ENCODE data around the gene CDH23. TPM values are rescaled to one million over a fixed set of nuclear protein-coding genes. Genes with fewer than 3 reads are reported as not detected.

Gene CDH23
- total RNA-seq, 1 donor from 2014 or later: 20.1 TPM

DNA sequence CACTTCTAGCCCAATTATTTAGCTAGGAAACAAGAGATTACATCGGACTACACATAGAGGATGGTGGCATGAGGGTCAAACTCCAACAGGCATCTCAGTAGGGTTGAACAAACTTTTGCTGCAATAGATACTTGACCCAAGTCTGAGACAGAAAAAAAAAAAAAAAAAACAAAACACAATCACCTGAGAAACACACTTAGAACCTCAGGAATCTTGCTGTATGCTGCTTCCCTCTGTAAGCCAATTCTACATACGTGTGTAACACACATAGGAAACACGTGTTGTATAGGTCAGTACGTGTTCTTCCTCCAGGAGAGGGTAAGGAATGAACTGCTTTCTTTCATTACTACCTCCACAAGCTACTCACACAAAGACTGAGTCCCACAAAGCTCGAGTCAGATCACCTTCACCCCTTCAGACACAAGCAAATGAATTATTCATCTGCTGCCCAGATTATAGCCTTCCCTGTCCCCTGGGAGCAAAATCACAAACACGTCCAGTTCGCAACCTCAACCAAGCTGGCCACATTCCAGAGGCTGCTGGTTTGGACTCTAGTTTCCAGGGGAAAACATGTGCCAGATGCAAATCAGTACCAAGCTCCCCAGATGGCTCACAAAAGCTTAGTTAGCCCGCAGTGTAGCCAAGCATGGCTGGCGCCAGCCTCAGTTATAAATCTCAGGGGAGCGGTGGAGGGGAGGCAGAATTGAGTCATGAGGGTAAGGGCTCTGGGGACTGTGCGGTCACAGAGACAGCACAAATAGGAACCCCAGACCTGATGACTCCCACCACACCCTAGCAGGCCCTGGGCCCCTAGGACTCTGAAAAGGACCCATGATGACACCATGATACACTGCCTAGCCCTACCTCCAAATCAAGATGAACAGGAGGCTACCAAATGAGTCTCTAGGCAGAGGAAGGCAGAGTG lies 439.2 kb downstream of the CDH23 start:
- peak; percentile 81 for DNase-seq (ENCODE audit: low spot score)
- peak; percentile 56 for ATAC-seq
- intact Hi-C loops (cut with DNase I): no loop called here

DNA sequence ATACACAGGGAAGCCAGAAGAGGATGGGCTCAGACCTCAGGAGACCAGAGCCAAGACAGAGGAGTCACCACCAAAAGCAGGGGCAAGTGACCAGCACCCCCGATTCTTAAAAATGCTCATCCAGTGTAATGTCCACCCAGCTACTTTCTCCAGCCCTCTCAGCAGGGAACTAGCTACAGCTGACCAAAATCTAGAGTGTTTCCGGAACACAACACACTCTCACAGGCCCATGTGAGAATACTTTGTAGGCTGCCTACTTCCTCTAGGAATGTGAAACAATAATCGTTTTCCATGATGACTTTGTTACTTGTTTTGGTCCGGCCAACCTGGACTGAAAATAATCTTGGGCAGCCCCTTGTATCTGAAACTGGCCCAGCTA lies 439.9 kb downstream of the CDH23 start:
- intact Hi-C loops (cut with DNase I): no loop called here
- ATAC-seq: peak; percentile 74

DNA sequence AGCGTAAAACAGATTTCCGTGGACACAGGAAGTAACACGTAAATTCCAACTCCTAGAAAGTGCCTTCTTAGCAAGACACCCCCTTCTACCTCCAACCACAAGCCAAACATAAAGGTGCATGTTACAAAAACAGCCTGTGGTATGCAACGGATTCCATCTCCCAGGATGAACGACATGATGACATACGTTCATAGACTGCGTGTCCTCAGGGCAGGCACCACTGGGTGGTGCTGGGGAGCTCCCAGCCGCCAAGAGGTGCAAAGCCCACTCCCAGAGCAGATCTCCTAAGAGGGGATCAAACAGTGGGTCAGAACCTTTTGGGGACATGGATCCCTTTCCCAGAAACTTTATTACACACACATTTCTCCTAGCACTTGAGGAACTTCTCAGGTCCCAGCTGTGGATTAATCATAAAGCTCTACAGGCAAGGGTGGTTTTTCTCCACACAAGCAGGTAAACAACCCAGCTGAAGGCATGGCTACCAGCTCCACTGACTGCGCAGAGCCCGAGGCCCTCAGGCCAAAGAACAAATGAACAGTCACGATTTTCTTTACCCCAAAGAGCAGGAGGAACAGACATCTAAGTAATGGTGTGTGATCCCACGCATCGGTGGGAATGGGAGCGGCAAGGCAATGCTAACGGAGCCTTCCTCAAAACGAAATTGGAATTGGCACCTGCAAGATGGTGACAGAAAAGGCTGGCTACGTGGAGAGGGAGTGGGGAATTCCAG lies 440.5 kb downstream of the CDH23 start:
- no peak for ATAC-seq
- intact Hi-C loops (cut with DNase I): no loop called here
- DNase-seq (ENCODE audit: low spot score): no peak

More for the DNA sequence above, 439.9 kb downstream of the CDH23 start:
- DNase-seq (ENCODE audit: low spot score): no peak

- ATAC-seq: no peak
Observed at GRCh38 chr10:71838264-71839211, 441.8 kb downstream of the CDH23 start.

GRCh38 chr10:71840177-71840957 lies 443.6 kb downstream of the CDH23 start:
- DNase-seq (ENCODE audit: low spot score) (peak; percentile 88), ATAC-seq (peak; percentile 77)
- intact Hi-C loops (cut with DNase I): no loop called here

More at GRCh38 chr10:71838264-71839211, 441.8 kb downstream of the CDH23 start:
- no peak for DNase-seq (ENCODE audit: low spot score)
- intact Hi-C loops (cut with DNase I): no loop called here

GRCh38 chr10:71840958-71841335 lies 444.2 kb downstream of the CDH23 start:
- no peak for ATAC-seq
- intact Hi-C loops (cut with DNase I): no loop called here
- DNase-seq (ENCODE audit: low spot score): no peak

DNA sequence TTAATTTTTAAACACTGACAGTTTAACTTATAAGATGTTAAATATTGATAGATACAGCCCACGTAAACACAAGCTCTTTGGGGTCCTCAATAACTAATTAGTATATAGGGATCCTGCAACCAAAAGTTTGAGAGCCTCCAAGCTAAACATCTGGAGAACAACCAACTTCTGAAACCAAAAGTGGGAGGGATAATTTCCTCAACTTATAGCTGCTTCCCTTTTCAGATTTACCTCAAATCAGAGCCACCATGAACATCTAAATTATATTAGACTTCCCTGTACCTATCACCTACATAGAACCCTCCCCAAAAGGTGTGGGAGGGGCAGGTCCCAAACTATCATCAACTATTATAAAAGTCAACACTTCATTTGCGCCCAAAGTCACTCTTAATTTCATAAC lies 445.7 kb downstream of the CDH23 start:
- no peak for DNase-seq (ENCODE audit: low spot score)
- ATAC-seq: no peak
- intact Hi-C loops (cut with DNase I): no loop called here

DNA sequence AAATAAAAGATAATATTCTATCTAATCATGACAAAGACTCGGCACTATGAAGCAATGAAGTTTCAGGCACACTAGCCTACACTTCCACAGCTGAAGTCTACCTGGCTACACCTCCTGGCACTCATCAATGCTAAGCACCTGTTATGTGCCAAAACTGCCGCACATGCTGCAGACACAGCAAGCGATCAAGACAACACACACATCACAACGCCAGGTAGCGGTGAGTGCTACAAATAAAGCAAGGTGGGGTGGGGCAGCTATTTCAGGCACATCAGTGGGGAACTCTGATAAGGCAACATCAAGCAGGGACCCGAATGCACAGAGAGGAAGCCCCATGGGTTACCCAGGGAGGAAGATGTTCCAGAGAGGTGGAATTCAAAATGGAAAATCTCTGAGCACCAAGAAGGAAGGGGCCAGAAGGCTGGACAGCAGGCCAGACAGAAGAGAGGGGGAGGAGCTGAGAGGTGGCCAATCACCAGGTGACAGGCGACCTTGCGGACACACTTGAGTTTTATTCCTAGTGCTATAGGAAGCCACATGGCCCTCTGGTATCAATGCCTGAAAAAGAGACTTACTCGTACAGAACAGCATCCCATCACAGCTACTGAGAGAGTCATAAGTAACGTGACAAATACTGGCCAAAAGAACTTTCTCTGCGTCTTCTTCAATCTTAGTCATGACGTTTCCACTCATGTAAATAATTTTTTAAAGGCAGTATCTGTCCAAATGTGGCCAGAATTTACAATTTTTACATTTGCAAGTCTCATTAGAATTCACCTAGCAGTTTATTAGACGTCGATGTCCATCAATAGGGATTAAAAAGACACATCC lies 446.4 kb downstream of the CDH23 start:
- ATAC-seq (no peak), DNase-seq (ENCODE audit: low spot score) (no peak)
- intact Hi-C loops (cut with DNase I): no loop called here

DNA sequence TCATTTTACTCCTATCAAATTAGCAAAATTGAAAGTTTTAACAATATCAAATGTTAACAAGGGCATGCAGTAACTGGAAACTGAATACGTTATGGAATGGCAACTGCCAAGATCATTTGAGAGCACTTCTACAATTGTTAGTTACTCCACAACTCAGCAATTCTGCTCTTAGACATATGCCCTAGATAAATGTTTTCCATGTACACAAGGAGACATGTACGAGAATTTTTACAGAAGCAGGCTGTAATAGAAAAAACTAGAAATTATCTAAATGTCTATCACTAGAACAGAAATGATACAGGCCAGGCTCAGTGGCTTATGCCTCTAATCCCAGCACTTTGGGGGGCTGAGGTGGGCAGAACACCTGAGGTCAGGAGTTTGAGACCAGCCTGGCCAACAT lies 447.4 kb downstream of the CDH23 start:
- intact Hi-C loops (cut with DNase I): no loop called here
- ATAC-seq: no peak
- no peak for DNase-seq (ENCODE audit: low spot score)

- intact Hi-C loops (cut with DNase I): no loop called here
- ATAC-seq (no peak), DNase-seq (ENCODE audit: low spot score) (no peak)
Observed at GRCh38 chr10:71844695-71845094, 448.0 kb downstream of the CDH23 start.

DNA sequence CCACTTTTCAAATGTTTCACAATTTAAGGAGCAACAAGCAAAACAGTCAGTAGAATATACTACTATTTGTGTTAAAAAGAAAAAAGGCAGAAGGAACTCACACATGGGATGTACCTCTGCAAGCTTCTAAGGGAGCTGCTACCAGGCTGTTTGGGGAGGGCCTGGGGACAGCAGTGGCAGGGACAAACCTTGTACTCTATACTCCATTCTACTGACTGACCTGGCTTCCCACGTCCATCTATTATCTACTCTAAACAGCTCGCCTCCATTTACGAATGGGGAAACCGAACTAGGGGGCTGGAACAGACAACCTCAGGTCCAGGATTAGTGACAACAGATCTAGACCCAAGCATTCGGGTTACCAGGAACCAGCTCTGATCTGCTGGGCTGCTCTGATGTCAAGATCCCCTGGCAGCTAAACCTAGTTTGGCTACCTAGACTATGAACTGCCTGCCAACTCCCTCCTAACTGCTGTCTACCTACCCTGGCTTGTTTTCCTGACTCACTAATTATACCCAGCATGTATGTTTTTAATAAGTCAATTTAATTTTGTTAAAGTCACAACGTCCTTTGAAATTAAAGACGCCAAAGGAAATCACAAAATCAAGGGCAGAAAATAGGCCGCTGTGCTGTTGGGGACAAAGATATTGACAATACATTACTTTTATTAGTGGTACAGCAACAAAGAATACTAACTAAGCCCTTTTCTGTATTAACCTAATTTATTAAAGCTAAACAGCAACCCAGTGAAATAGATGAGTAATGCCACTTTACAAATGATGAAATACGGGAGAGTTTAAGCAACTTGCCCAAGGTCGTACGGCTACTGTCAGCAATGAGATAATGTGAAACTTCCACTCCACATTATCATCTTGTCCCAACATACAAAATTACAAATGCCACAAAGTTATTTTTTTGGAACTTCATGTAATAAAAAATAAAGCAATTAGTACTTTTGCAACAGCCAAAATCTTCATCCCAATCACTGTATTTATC lies 449.0 kb downstream of the CDH23 start:
- no peak for DNase-seq (ENCODE audit: low spot score)
- intact Hi-C loops (cut with DNase I): no loop called here
- no peak for ATAC-seq

DNA sequence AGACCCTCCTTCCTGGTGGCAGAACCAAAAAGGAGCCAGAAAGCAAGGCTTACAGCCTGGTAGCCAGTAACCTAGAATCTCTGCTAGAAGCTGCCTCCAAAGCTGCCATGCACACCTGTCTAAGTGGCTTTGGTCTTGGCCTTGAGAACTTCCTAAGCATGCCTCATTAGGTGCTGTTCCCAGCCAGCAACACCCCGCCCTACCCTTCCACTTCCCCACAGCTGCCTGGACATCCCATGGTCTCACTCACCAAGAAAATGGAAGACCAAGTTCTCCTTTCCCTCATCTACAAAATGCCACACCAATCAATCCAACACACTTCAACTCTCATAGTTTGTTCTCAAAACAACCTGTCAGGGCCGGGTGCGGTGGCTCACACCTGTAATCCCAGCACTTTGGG lies 450.1 kb downstream of the CDH23 start:
- DNase-seq (ENCODE audit: low spot score): no peak
- intact Hi-C loops (cut with DNase I): no loop called here
- ATAC-seq: no peak

DNA sequence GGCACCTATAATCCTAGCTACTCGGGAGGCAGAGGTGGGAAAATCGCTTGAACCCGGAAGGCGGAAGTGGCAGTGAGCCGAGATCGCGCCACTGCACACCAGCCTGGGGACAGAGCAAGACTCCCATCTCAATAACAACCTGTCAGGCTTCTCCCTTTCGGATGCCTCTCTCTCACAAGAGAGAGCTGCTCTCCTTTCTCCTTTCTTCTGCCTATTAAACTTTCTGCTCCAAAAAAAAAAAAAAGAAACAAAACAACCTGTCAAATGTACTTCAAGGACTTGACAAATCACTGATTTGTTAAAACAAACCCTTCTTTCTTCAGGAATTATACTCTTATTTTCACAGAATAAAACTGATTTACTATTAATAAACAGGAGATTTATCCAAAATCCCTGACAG lies 450.7 kb downstream of the CDH23 start:
- ATAC-seq (no peak), DNase-seq (ENCODE audit: low spot score) (no peak)
- intact Hi-C loops (cut with DNase I): no loop called here

- intact Hi-C loops (cut with DNase I): no loop called here
- DNase-seq (ENCODE audit: low spot score) (no peak), ATAC-seq (no peak)
Observed at GRCh38 chr10:71848325-71849275, 451.9 kb downstream of the CDH23 start.

DNA sequence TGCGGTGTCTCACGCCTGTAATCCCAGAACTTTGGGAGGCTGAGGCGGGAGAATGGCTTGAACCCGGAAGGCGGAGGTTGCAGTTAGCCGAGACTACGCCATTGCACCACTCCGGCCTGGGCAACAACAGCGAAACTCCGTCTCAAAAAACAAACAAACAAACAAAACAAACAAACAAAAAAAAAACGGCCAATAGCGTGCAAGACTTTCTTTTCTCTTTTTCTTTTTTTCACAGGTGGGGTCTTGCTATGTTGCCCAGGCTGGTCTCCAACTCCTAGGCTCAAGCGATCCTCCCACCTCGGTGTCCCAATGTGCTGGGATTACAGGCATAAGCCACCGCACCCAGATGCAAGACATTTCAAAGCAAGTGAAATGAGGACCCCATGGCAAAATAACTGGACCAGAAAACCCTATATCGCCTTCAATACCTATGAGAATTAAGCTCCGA lies 452.8 kb downstream of the CDH23 start:
- no peak for DNase-seq (ENCODE audit: low spot score)
- no peak for ATAC-seq
- intact Hi-C loops (cut with DNase I): no loop called here

All from sciatic nerve (tissue), 2 donors.